Sigmoid colon (tissue), 7 donors: ENCODE data around the gene ABHD3. TPM values are rescaled to one million over a fixed set of nuclear protein-coding genes. Genes with fewer than 3 reads are reported as not detected.
A peak's percentile ranks its signal among the peaks of the same experiment; 100 is the strongest.
"Not testable (repeated sequence)": the region's sequence is repeated elsewhere in the genome, so short reads cannot be mapped to it uniquely, and the experiment has no call there.

ENCODE experiments used
- DNase-seq: peaks from one replicate; pipeline ENCODE4 v3.0.0-alpha.2; 2019
- H3K27ac ChIP-seq, 4 donors: fragments of 200-600 bp; sonication (generic); one replicate each; pipeline ENCODE4 v1.5.1; 2016 to 2019; ENCODE audit warnings: mild to moderate bottlenecking in 1 of 4
- H3K27me3 ChIP-seq, 3 donors: fragments of 200-600 bp; sonication (generic); one replicate each; pipeline ENCODE4 v1.5.1; 2019; ENCODE audit warnings: mild to moderate bottlenecking in 1 of 3
- H3K36me3 ChIP-seq, 4 donors: fragments of 200-600 bp; sonication (generic); one replicate each; pipeline ENCODE4 v1.5.1; 2016 to 2019
- H3K4me1 ChIP-seq, 4 donors: fragments of 200-600 bp; sonication (generic); one replicate each; pipeline ENCODE4 v1.5.1; 2017 to 2019
- H3K4me3 ChIP-seq, 4 donors: fragments of 200-600 bp; sonication (generic); one replicate each; pipeline ENCODE4 v1.5.1; 2017 to 2019; ENCODE audit warnings: mild to moderate bottlenecking in 2 of 4, moderate library complexity in 1 of 4
- H3K9me3 ChIP-seq, 4 donors: fragments of 200-600 bp in 3 of 4; sonication (generic) in 3 of 4; one replicate each; pipeline versions ENCODE4 v1.5.1 to v1.6.1; 2013 to 2019
- CTCF ChIP-seq, 4 experiments: fragments of 450-650 bp in 3 of 4; fragments of 200-600 bp in 1 of 4; IDR thresholded peaks; one replicate each; pipeline ENCODE4 v1.5.1; 2016 to 2019; ENCODE audit warnings: antibody characterized with exemption in 4 of 4, mild to moderate bottlenecking in 3 of 4, moderate library complexity in 2 of 4
- EP300 ChIP-seq, 4 donors: sonication (generic); formaldehyde crosslinking; IDR thresholded peaks; one replicate each; pipeline ENCODE4 v1.6.1; 2017; ENCODE audit warnings: antibody characterized with exemption in 4 of 4
- POLR2A ChIP-seq, 2 donors: fragments of 450-650 bp; IDR thresholded peaks; one replicate each; pipeline ENCODE4 v1.6.1; 2016; ENCODE audit warnings: antibody characterized with exemption in 2 of 2, mild to moderate bottlenecking in 2 of 2, moderate library complexity in 2 of 2
- POLR2AphosphoS5 ChIP-seq, 4 donors: sonication (generic); formaldehyde crosslinking; IDR thresholded peaks; one replicate each; pipeline ENCODE4 v1.6.1; 2017; ENCODE audit warnings: antibody characterized with exemption in 4 of 4
- WGBS, 2 donors: extraction: QIAGEN DNeasy Blood & Tissue Kit; methylation state at CpG; one replicate each; pipeline ENCODE4 v1.1.7; 2013; 5-methylcytosine and 5-hydroxymethylcytosine counted together
- intact Hi-C: fragments of 100-400 bp; cut with DNase I; formaldehyde crosslinking; loops from one replicate; pipeline ENCODE4 v1.15.1; 2023
- polyA plus RNA-seq, 3 donors: library from polyadenylated mRNA; stranded (reverse); fragments of 200-250 nt; gene quantifications; one replicate each; pipeline ENCODE4 v1.2.3, GENCODE V29; 2013
- total RNA-seq, 4 donors: library from RNA; depleted of rRNA; stranded (reverse); fragments of >200 nt; gene quantifications; one replicate each; pipeline ENCODE4 v1.1.0, GENCODE V29; 2016
- donor health status: healthy with polysubstance abuse.
- donor health status: Bipolar disorder and iron deficiency.
- donor health status: healthy.

The ABHD3 gene
- total and polyA plus RNA-seq, 7 donors, result 7.2 to 72.8 (median 11.7) TPM

- DNase-seq, result no peak
- H3K36me3 ChIP-seq, result peaks cover 0 to 7% (median 0%) of the 10 kb centered on the region in 4 donors
- no peak overlapping the region for H3K4me3 ChIP-seq
- 82 to 87% methylated on average over 2 of the region's 2 CpGs for WGBS, 2 donors
- H3K4me1 ChIP-seq, result no peaks in the 10 kb centered on the region
- TF ChIP-seq EP300 (IDR thresholded peaks at IDR 0.05) (no peak), POLR2AphosphoS5 (IDR thresholded peaks at IDR 0.05) (no peak), POLR2A (IDR thresholded peaks at IDR 0.05) (no peak), CTCF (IDR thresholded peaks at IDR 0.05) (no peak)
- H3K9me3 ChIP-seq, result no peaks in the 10 kb centered on the region
- no peaks in the 10 kb centered on the region for H3K27me3 ChIP-seq
- H3K27ac ChIP-seq, result no peak overlapping the region
- intact Hi-C loops, result no loop called here
Measured at GRCh38 chr18:21693322-21693721, 11.3 kb downstream of the ABHD3 start.

- Histone ChIP-seq H3K27me3 (no peaks in the 10 kb centered on the region), H3K4me3 (no peak overlapping the region), H3K4me1 (peaks cover 0 to 5% (median 2%) of the 10 kb centered on the region in 4 donors), H3K9me3 (no peaks in the 10 kb centered on the region), H3K27ac (no peak overlapping the region), H3K36me3 (peaks cover 0 to 7% (median 0%) of the 10 kb centered on the region in 4 donors)
- WGBS, 2 donors, result 95 to 96% methylated on average over 1 of the region's 1 CpG
- intact Hi-C loops, result loop anchor here (10.0 kb wide), 1 partner anchor 55 kb away; the partner anchor contains the start of gene MIB1
- TF ChIP-seq POLR2A (IDR thresholded peaks at IDR 0.05) (no peak), POLR2AphosphoS5 (IDR thresholded peaks at IDR 0.05) (no peak), EP300 (IDR thresholded peaks at IDR 0.05) (no peak), CTCF (IDR thresholded peaks at IDR 0.05) (no peak)
- DNase-seq, result no peak
Measured at GRCh38 chr18:21689736-21690135, 14.8 kb downstream of the ABHD3 start.

GRCh38 chr18:21686282-21687105 is 18.1 kb downstream of the ABHD3 start:
- Histone ChIP-seq H3K9me3 (no peaks in the 10 kb centered on the region), H3K4me3 (no peak overlapping the region), H3K27me3 (no peaks in the 10 kb centered on the region), H3K36me3 (peaks cover 0 to 6% (median 0%) of the 10 kb centered on the region in 4 donors), H3K27ac (peak overlapping the region; percentile 5 to 29 (median 20)), H3K4me1 (peaks cover 0 to 18% (median 14%) of the 10 kb centered on the region in 4 donors)
- DNase-seq, result no peak
- TF ChIP-seq POLR2A (IDR thresholded peaks at IDR 0.05) (no peak), POLR2AphosphoS5 (IDR thresholded peaks at IDR 0.05) (no peak), CTCF (IDR thresholded peaks at IDR 0.05) (no peak)
- WGBS, 2 donors, result 33 to 59% methylated on average over 8 of the region's 8 CpGs
- intact Hi-C loops, result loop anchor here (10.0 kb wide), 1 partner anchor 58 kb away; the partner anchor contains the start of gene MIB1

GRCh38 chr18:21685556-21685981 is 19.0 kb downstream of the ABHD3 start:
- H3K9me3 ChIP-seq, DNase-seq, H3K27me3 ChIP-seq, H3K4me3 ChIP-seq, H3K27ac ChIP-seq, H3K36me3 ChIP-seq: not testable (repeated sequence)
- intact Hi-C loops, result loop anchor here (10.0 kb wide), 1 partner anchor 59 kb away; the partner anchor contains the start of gene MIB1
- 73 to 86% methylated on average over 12 of the region's 12 CpGs for WGBS, 2 donors
- peaks cover 0 to 18% (median 14%) of the 10 kb centered on the region in 4 donors for H3K4me1 ChIP-seq

- 81 to 91% methylated on average over 2 of the region's 2 CpGs for WGBS, 2 donors
- H3K27ac ChIP-seq, result no peak overlapping the region
- H3K36me3 ChIP-seq, result no peaks in the 10 kb centered on the region
- no peak overlapping the region for H3K4me3 ChIP-seq
- TF ChIP-seq POLR2AphosphoS5 (IDR thresholded peaks at IDR 0.05) (no peak), POLR2A (IDR thresholded peaks at IDR 0.05) (no peak), EP300 (IDR thresholded peaks at IDR 0.05) (no peak), CTCF (IDR thresholded peaks at IDR 0.05) (no peak)
- H3K4me1 ChIP-seq, result peaks cover 0 to 18% (median 14%) of the 10 kb centered on the region in 4 donors
- DNase-seq, result no peak
- H3K9me3 ChIP-seq, result no peaks in the 10 kb centered on the region
- intact Hi-C loops, result loop anchor here (10.0 kb wide), 1 partner anchor 60 kb away; the partner anchor contains the start of gene MIB1
- H3K27me3 ChIP-seq, result no peaks in the 10 kb centered on the region
Measured at GRCh38 chr18:21684731-21685130, 19.8 kb downstream of the ABHD3 start.
